Vagina (tissue), 2 donors: ENCODE results near the gene XYLB. TPM values are rescaled to one million over a fixed set of nuclear protein-coding genes. Genes with fewer than 3 reads are reported as not detected.

Experiments
- DNase-seq, 2 donors: peaks; one replicate each; pipeline ENCODE4 v3.0.0-alpha.2; 2017; ENCODE audit errors: extremely low spot score in 2 of 2
- H3K27ac ChIP-seq: fragments of 200-600 bp; sonication (generic); one replicate; pipeline ENCODE4 v1.5.1; 2019
- H3K27me3 ChIP-seq: fragments of 200-600 bp; sonication (generic); one replicate; pipeline ENCODE4 v1.5.1; 2019
- H3K36me3 ChIP-seq, 2 donors: fragments of 200-600 bp; sonication (generic); one replicate each; pipeline ENCODE4 v1.5.1; 2017 to 2019
- H3K4me1 ChIP-seq: fragments of 200-600 bp; sonication (generic); one replicate; pipeline ENCODE4 v1.5.1; 2019
- H3K4me3 ChIP-seq, 2 donors: fragments of 200-600 bp; sonication (generic); 1 replicate in 1 of 2; 2 replicates in 1 of 2; pipeline ENCODE4 v1.5.1; 2016 to 2019
- H3K9me3 ChIP-seq: fragments of 200-600 bp; sonication (generic); one replicate; pipeline ENCODE4 v1.5.1; 2019
- POLR2A ChIP-seq, 2 donors: fragments of 450-650 bp; IDR thresholded peaks; one replicate each; pipeline ENCODE4 v1.6.1; 2017; ENCODE audit warnings: antibody characterized with exemption in 2 of 2, mild to moderate bottlenecking in 2 of 2, moderate library complexity in 2 of 2
- POLR2AphosphoS5 ChIP-seq, 2 donors: sonication (generic); formaldehyde crosslinking; IDR thresholded peaks; one replicate each; pipeline ENCODE4 v1.9.0; 2017; ENCODE audit warnings: antibody characterized with exemption in 2 of 2, mild to moderate bottlenecking in 2 of 2, low read depth in 1 of 2; ENCODE audit not compliant: insufficient read depth in 1 of 2
- intact Hi-C: fragments of 100-400 bp; cut with DNase I; formaldehyde crosslinking; loops from one replicate; pipeline ENCODE4 v1.15.1; 2023
- total RNA-seq: library from RNA; depleted of rRNA; stranded (reverse); fragments of >200 nt; gene quantifications from one replicate; pipeline ENCODE4 v1.2.3, GENCODE V29; 2016
- TF ChIP-seq, protein P1 (sequence below), 3 experiments: fragments of 450-650 bp in 2 of 3; fragments of 200-600 bp in 1 of 3; sonication (generic) in 1 of 3; IDR thresholded peaks; one replicate each; pipeline ENCODE4 v1.5.1; 2017 to 2019; ENCODE audit warnings: antibody characterized with exemption in 3 of 3, mild to moderate bottlenecking in 2 of 3, moderate library complexity in 2 of 3

XYLB gene
- total RNA-seq, 1 donor from 2014 or later: 3.4 TPM

DNA sequence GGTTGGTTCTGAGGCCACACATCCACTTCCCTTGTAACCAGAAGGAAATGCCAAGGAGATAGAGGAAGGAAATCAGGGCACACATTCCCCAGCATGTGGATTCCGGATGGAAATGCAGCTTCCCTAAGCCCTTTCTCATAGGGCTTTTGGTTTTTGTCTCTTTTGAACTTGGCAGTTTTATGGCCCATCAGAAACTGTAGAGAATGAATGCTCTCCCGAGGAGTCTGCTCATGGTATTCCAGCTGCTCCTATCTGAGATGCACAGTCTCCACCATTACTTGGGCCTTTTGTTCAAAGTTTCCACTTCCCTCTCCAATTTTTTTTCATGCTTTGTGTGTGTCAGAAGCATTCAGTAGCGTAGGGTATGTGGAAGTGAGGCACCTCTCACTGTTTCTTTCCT lies 21.2 kb downstream of the XYLB start:
- intact Hi-C loops: no loop called here
- no peaks in the 10 kb centered on the region for H3K27me3 ChIP-seq
- no peak overlapping the region for H3K4me3 ChIP-seq
- no peaks in the 10 kb centered on the region for H3K9me3 ChIP-seq
- TF ChIP-seq, protein P1, sequence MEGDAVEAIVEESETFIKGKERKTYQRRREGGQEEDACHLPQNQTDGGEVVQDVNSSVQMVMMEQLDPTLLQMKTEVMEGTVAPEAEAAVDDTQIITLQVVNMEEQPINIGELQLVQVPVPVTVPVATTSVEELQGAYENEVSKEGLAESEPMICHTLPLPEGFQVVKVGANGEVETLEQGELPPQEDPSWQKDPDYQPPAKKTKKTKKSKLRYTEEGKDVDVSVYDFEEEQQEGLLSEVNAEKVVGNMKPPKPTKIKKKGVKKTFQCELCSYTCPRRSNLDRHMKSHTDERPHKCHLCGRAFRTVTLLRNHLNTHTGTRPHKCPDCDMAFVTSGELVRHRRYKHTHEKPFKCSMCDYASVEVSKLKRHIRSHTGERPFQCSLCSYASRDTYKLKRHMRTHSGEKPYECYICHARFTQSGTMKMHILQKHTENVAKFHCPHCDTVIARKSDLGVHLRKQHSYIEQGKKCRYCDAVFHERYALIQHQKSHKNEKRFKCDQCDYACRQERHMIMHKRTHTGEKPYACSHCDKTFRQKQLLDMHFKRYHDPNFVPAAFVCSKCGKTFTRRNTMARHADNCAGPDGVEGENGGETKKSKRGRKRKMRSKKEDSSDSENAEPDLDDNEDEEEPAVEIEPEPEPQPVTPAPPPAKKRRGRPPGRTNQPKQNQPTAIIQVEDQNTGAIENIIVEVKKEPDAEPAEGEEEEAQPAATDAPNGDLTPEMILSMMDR (IDR thresholded peaks at IDR 0.05): no peak
- no peak for TF ChIP-seq POLR2A (IDR thresholded peaks at IDR 0.05)
- no peak for TF ChIP-seq POLR2AphosphoS5 (IDR thresholded peaks at IDR 0.05; ENCODE audit: insufficient read depth in 1 of 2, low read depth in 1 of 2)
- H3K4me1 ChIP-seq: no peaks in the 10 kb centered on the region
- H3K27ac ChIP-seq: no peak overlapping the region
- no peaks in the 10 kb centered on the region for H3K36me3 ChIP-seq
- DNase-seq: no peak

DNA sequence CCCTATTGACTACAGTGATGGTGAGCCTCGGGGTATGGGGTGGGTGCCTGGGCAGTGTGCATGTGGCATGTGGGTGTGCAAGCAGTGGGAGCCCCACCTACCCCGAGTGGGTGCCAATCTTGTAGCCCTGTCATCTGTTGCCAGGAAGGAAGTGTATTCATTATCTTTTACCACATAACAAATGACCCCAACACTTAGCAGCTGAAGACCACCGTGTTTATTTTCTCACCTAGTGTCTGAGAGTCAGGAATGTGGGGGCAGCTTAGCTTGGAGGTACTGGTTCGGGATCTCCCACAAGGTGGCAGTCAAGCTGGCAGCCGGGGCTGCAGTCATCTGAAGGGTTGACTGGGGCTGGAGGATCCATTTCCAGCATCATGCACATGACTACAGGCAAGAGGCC lies 21.7 kb downstream of the XYLB start:
- Histone ChIP-seq H3K9me3 (no peaks in the 10 kb centered on the region), H3K4me3 (no peak overlapping the region), H3K36me3 (no peaks in the 10 kb centered on the region), H3K4me1 (no peaks in the 10 kb centered on the region), H3K27me3 (no peaks in the 10 kb centered on the region), H3K27ac (no peak overlapping the region)
- intact Hi-C loops: no loop called here
- TF ChIP-seq POLR2A (IDR thresholded peaks at IDR 0.05) (no peak), POLR2AphosphoS5 (IDR thresholded peaks at IDR 0.05; ENCODE audit: insufficient read depth in 1 of 2, low read depth in 1 of 2) (no peak)
- TF ChIP-seq, protein P1 (IDR thresholded peaks at IDR 0.05): no peak
- DNase-seq: peak in 1 of 2 donors; percentile 72

DNA sequence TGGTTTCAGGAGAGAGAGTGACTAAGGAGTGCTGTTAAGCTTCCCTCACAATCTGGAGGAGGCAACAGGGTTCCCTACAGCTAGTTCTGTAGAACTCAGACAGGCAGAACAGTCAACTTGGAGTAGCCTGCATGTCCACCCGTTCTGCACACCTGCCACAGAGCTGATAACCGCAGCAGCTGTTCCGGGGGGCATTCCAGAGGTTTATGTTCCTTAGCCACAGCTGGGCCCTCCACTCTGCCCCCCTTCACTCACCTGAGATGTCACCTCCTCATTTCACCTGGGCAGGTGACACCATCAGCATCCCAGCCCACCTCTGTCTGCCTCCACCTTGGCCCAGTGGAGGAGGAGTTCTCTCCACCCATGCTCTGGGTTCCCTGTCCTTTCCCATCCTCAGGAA lies 22.6 kb downstream of the XYLB start:
- intact Hi-C loops: no loop called here
- TF ChIP-seq, protein P1 (IDR thresholded peaks at IDR 0.05): no peak
- TF ChIP-seq POLR2A (IDR thresholded peaks at IDR 0.05): no peak
- TF ChIP-seq POLR2AphosphoS5 (IDR thresholded peaks at IDR 0.05; ENCODE audit: insufficient read depth in 1 of 2, low read depth in 1 of 2): no peak
- DNase-seq: no peak
- Histone ChIP-seq H3K4me1 (no peaks in the 10 kb centered on the region), H3K9me3 (no peaks in the 10 kb centered on the region), H3K36me3 (no peaks in the 10 kb centered on the region), H3K27me3 (no peaks in the 10 kb centered on the region), H3K4me3 (no peak overlapping the region), H3K27ac (no peak overlapping the region)

DNA sequence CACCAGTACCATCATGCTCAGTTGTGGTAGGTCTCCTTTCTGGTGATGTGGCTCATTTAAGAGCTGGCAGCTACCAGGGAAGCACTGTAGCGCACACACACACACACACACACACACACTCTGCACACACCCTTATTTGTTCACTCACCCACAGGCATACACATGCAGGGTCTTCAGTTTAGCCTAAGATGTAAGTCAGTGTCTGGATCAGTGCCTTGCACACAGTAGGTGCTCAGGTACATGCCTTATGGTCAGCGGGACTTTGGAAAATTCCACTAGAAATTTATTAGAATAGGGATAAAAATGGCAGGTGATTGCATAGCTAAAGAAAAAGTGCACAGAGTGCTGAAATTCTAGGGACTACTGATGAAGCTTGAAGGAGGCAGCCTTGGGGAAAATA lies 23.6 kb downstream of the XYLB start:
- no peaks in the 10 kb centered on the region for H3K36me3 ChIP-seq
- no peak overlapping the region for H3K27ac ChIP-seq
- H3K9me3 ChIP-seq: no peaks in the 10 kb centered on the region
- no peaks in the 10 kb centered on the region for H3K4me1 ChIP-seq
- DNase-seq: peak in 1 of 2 donors; percentile 22
- TF ChIP-seq POLR2AphosphoS5 (IDR thresholded peaks at IDR 0.05; ENCODE audit: insufficient read depth in 1 of 2, low read depth in 1 of 2) (no peak), POLR2A (IDR thresholded peaks at IDR 0.05) (no peak)
- TF ChIP-seq, protein P1 (IDR thresholded peaks at IDR 0.05): no peak
- no peaks in the 10 kb centered on the region for H3K27me3 ChIP-seq
- H3K4me3 ChIP-seq: no peak overlapping the region
- intact Hi-C loops: no loop called here

DNA sequence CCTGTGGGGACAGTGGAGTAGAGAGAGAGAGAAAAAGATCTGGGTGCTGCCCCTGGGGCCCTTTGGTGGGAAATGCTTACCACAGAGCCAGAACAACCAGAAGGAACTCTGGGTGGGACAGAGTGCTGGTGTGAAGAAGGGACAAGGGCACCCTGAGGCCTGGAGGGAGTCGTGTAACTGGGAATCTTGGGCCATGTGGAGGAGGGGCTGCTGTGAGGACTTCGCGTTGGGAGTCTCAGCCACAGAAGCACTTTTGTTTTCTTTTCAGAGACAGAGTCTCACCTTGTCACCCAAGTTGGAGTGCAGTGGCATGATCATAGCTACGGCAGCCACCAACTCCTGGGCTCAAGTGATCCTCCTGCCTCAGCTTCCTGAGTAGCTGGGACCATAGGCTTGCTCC lies 24.3 kb downstream of the XYLB start:
- intact Hi-C loops: no loop called here
- Histone ChIP-seq H3K9me3 (no peaks in the 10 kb centered on the region), H3K4me1 (peaks cover 5% of the 10 kb centered on the region), H3K27ac (no peak overlapping the region), H3K27me3 (no peaks in the 10 kb centered on the region), H3K36me3 (no peaks in the 10 kb centered on the region), H3K4me3 (no peak overlapping the region)
- DNase-seq: peak in 1 of 2 donors; percentile 64
- TF ChIP-seq POLR2A (IDR thresholded peaks at IDR 0.05) (no peak), POLR2AphosphoS5 (IDR thresholded peaks at IDR 0.05; ENCODE audit: insufficient read depth in 1 of 2, low read depth in 1 of 2) (no peak)
- TF ChIP-seq, protein P1 (IDR thresholded peaks at IDR 0.05): no peak
